ENCODE results near the gene PSME2. TPM values are rescaled to one million over a fixed set of nuclear protein-coding genes. Genes with fewer than 3 reads are reported as not detected.
A peak's percentile ranks its signal among the peaks of the same experiment; 100 is the strongest.

Gene PSME2
- total and polyA plus RNA-seq, 2 of the 13 experiments (the other 11 are each of a cell fraction or from before 2014, with no cell fraction given), result 332 to 716 TPM

DNA sequence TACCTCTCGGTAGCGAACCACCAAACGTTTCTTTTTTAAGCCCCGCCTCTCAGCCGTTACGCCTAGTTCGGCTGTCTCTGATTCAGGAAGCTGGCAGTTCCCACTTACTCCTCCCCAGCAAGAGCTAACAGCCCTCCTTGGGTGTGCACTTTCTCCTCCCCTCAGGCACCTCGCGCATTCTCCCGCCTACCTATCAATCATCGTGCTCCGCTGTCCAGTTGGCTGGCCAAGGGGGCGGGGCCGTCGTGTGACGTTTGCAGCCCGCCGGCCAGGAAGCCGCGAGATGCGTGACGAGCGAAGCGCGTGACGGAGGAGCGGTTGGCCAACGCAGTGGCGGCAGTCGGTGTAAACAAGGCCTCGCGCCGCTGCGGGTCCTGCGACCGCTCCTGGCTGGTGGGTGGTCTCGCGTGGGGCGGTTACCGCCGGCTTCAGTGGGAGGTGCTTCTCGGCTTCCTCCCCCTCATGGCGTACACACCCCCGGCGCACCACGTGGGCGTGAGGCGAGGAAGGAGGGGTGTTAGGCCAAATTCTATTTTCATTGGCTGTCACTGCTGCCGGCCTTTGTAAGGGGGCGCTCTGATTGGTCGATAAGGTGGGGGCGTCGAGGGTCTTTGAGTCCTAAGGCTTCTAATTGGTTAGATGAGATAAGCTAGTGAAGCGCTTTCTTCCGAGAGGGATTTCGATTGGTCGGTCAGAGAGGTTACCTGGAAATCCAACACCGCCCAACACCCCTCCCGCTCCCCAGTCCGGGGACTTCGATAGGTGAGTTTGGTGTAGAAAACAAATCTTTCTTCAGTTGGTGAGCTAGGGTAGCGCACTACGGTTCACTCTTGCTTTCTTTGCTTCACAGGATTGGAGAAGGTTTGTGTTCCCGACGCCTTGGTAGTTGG is 31.6 kb downstream of the PSME2 start, which contains the start of the genes DCAF11 and NRL (continued):
- TF ChIP-seq, protein P1, sequence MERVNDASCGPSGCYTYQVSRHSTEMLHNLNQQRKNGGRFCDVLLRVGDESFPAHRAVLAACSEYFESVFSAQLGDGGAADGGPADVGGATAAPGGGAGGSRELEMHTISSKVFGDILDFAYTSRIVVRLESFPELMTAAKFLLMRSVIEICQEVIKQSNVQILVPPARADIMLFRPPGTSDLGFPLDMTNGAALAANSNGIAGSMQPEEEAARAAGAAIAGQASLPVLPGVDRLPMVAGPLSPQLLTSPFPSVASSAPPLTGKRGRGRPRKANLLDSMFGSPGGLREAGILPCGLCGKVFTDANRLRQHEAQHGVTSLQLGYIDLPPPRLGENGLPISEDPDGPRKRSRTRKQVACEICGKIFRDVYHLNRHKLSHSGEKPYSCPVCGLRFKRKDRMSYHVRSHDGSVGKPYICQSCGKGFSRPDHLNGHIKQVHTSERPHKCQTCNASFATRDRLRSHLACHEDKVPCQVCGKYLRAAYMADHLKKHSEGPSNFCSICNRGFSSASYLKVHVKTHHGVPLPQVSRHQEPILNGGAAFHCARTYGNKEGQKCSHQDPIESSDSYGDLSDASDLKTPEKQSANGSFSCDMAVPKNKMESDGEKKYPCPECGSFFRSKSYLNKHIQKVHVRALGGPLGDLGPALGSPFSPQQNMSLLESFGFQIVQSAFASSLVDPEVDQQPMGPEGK (CRISPR knock-in tag; IDR thresholded peaks at IDR 0.05), result peak; percentile 91
- TF ChIP-seq FOXM1 (CRISPR knock-in tag; IDR thresholded peaks at IDR 0.05), result peak; percentile 75; the same call in 1 of the 2 replicates
- TF ChIP-seq HHEX (CRISPR knock-in tag; IDR thresholded peaks at IDR 0.05), result peak; percentile 72; the same call in 1 of the 2 replicates
- peak; percentile 93 for TF ChIP-seq ZFY (CRISPR knock-in tag; IDR thresholded peaks at IDR 0.05)
- peak; percentile 86 for TF ChIP-seq ASH2L (IDR thresholded peaks at IDR 0.05; ENCODE audit: insufficient read length, low read depth, low read length)
- peak; percentile 96; the same call in 1 of the 2 replicates for TF ChIP-seq ZNF337 (CRISPR knock-in tag; IDR thresholded peaks at IDR 0.05; ENCODE audit: borderline replicate concordance, low read depth)
- TF ChIP-seq MAFF (IDR thresholded peaks at IDR 0.05; ENCODE audit: low read depth, low read length), result peak; percentile 33; the same call in 1 of the 2 replicates
- TF ChIP-seq, protein P2, sequence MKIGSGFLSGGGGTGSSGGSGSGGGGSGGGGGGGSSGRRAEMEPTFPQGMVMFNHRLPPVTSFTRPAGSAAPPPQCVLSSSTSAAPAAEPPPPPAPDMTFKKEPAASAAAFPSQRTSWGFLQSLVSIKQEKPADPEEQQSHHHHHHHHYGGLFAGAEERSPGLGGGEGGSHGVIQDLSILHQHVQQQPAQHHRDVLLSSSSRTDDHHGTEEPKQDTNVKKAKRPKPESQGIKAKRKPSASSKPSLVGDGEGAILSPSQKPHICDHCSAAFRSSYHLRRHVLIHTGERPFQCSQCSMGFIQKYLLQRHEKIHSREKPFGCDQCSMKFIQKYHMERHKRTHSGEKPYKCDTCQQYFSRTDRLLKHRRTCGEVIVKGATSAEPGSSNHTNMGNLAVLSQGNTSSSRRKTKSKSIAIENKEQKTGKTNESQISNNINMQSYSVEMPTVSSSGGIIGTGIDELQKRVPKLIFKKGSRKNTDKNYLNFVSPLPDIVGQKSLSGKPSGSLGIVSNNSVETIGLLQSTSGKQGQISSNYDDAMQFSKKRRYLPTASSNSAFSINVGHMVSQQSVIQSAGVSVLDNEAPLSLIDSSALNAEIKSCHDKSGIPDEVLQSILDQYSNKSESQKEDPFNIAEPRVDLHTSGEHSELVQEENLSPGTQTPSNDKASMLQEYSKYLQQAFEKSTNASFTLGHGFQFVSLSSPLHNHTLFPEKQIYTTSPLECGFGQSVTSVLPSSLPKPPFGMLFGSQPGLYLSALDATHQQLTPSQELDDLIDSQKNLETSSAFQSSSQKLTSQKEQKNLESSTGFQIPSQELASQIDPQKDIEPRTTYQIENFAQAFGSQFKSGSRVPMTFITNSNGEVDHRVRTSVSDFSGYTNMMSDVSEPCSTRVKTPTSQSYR (CRISPR knock-in tag; IDR thresholded peaks at IDR 0.05; ENCODE audit: borderline replicate concordance), result peak; percentile 82
- TF ChIP-seq TGIF2 (CRISPR knock-in tag; IDR thresholded peaks at IDR 0.05), result peak; percentile 85
- peak; percentile 87; the same call in 1 of the 2 replicates for TF ChIP-seq TEAD2 (CRISPR knock-in tag; IDR thresholded peaks at IDR 0.05)
- TF ChIP-seq SOX13 (IDR thresholded peaks at IDR 0.05), result no peak; the same call in 1 of the 2 replicates
- peak; percentile 4 to 78; a peak in 3 of 4 replicates for TF ChIP-seq SOX13 (CRISPR knock-in tag; conservative IDR thresholded peaks at IDR 0.05 in 1 of 2, IDR thresholded peaks at IDR 0.05 in 1 of 2)
- peak; percentile 59; the same call in 1 of the 2 replicates for TF ChIP-seq KLF11 (CRISPR knock-in tag; IDR thresholded peaks at IDR 0.05)
- peak; percentile 100 for TF ChIP-seq RBFOX2 (IDR thresholded peaks at IDR 0.05; ENCODE audit: low read depth, low read length)
- TF ChIP-seq ZFP62 (CRISPR knock-in tag; IDR thresholded peaks at IDR 0.05), result no peak
- TF ChIP-seq, protein P3, sequence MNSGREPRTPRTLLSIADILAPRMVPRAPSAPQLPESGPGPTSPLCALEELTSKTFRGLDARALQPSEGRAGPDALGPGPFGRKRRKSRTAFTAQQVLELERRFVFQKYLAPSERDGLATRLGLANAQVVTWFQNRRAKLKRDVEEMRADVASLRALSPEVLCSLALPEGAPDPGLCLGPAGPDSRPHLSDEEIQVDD (CRISPR knock-in tag; IDR thresholded peaks at IDR 0.05; ENCODE audit: borderline replicate concordance), result peak; percentile 98; the same call in 1 of the 2 replicates
- TF ChIP-seq JUN (CRISPR knock-in tag; IDR thresholded peaks at IDR 0.05), result peak; percentile 94
- 0 out of 2 replicates have a peak, but pooled peaks have one; percentile 13 for TF ChIP-seq ZNF20 (CRISPR knock-in tag; IDR thresholded peaks at IDR 0.05)
- no peak for TF ChIP-seq ZNF816 (CRISPR knock-in tag; IDR thresholded peaks at IDR 0.05; ENCODE audit: borderline replicate concordance)
- no peak for TF ChIP-seq JDP2 (CRISPR knock-in tag; IDR thresholded peaks at IDR 0.05; ENCODE audit: borderline replicate concordance)
- TF ChIP-seq, protein P4, sequence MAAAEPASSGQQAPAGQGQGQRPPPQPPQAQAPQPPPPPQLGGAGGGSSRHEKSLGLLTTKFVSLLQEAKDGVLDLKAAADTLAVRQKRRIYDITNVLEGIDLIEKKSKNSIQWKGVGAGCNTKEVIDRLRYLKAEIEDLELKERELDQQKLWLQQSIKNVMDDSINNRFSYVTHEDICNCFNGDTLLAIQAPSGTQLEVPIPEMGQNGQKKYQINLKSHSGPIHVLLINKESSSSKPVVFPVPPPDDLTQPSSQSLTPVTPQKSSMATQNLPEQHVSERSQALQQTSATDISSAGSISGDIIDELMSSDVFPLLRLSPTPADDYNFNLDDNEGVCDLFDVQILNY (CRISPR knock-in tag; conservative IDR thresholded peaks at IDR 0.05), result peak; percentile 90
- TF ChIP-seq RBM39 (IDR thresholded peaks at IDR 0.05; ENCODE audit: low read depth, low read length, poor library complexity, severe bottlenecking), result peak; percentile 92
- no peak; the same call in 1 of the 2 replicates for TF ChIP-seq KDM6A (CRISPR knock-in tag; IDR thresholded peaks at IDR 0.05; ENCODE audit: low read depth)
